ENCODE results near the gene SOCS1. TPM values are rescaled to one million over a fixed set of nuclear protein-coding genes. Genes with fewer than 3 reads are reported as not detected.
"Not testable (repeated sequence)": the region's sequence is repeated elsewhere in the genome, so short reads cannot be mapped to it uniquely, and the experiment has no call there.

The SOCS1 gene
- total RNA-seq, 2 experiments from 2014 or later = 30.8 to 32.9 TPM

DNA sequence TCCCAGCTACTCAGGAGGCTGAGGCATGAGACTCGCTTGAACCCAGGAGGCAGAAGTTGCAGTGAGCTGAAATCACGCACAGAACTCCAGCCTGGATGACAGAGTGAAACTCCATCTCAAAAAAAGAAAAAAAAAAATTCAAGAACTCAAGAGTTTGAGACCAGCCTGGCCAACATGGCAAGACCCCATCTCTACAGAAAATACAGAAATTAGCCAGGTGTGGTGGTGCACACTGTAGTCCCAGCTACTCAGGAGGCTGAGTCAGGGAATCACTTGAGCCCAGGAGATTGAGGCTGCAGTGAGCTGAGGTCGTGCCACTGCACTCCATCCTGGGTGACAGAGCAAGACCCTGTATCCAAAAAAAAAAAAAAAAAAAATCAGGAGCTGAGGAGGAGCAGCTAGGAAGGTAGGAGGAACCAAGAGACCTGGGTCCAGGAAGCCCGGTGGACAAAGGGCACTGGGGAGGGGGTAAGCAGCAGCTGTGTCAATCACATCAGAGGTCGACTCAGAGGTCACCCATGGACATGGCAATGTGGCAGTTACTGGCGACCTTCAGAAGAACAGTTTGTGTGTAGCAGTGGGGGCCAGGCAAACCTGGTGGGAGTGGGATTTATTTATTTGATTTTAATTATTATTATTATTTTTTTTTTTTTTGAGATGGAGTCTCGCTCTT, 36.2 kb upstream of the SOCS1 start:
- DNase-seq = no peak
- no peaks in the 10 kb centered on the region for H3K9me3 Mint-ChIP-seq
- no peak overlapping the region for H3K4me3 Mint-ChIP-seq
- no peaks in the 10 kb centered on the region for H3K36me3 Mint-ChIP-seq
- no peak overlapping the region for H3K27ac Mint-ChIP-seq
- H3K27me3 Mint-ChIP-seq = peaks cover 11% of the 10 kb centered on the region
- H3K4me1 Mint-ChIP-seq = peaks cover 22% of the 10 kb centered on the region

DNA sequence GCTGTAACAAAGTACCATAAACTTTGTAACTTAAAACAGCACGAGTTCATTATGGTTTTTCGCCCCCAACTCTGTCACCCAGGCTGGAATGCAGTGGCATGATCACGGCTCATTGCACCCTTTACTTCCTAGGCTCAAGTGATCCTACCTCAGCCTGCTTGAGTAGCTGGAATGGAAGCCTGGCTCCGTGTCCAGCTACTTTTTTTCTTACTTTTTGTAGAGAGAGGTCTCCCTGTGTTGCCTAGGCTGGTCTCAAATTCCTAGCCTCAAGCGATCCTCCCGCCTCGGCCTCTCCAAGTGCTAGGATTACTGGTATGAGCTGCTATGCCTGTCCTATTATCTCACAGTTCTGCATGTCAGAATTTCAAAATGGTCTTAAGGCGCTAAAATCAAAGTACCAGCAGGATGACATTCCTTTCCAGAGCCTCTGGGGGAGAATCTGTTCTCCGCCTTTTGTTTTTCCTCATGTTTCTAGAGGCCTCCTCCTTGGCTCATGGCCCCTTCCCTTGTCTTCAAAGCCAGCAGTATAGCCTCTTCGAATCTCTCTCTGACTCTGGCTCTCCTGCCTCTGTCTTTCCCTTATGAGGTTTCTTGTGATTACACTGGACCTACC, 35.2 kb upstream of the SOCS1 start:
- H3K27me3 Mint-ChIP-seq = peaks cover 11% of the 10 kb centered on the region
- no peaks in the 10 kb centered on the region for H3K9me3 Mint-ChIP-seq

DNA sequence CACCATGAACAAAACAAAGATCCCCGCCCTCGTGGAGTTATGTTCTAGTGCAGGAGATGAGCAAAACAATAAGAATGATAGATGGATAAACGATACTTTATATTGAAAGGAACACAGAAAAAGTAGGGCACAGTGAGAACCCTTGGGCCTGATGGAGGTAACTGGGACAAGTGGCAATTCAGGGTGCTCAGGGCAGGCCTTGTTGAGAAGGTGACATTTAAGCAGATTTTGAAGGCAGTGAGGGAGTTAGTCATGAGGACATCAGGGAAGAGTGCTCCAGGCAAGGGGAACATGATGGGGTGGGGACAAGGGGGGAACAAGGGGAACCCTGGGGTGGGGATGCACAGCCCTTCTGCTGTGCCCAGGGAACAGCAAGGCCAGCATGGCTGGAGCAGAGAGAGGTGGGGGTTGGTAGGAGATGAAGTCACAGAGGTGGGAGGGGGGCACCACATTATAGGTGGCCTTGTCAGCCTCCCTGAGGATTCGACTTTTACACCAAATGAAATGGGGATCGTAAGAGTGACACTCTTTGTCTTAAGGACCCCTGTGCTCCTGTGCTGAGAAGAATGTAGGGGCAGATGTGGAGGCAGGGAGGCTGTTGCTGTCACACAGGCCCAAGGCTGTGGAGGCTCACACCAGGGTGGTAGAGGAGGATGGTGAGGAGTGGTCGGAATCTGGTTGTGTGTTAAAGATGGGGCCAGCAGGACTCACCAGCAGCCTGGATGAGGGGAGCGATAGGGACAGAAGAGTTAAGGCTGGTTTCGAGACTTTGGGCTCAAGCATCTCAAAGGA, 34.3 kb upstream of the SOCS1 start:
- Mint-ChIP-seq H3K27ac (no peak overlapping the region), H3K4me1 (peaks cover 27% of the 10 kb centered on the region), H3K36me3 (no peaks in the 10 kb centered on the region), H3K9me3 (no peaks in the 10 kb centered on the region), H3K4me3 (no peak overlapping the region), H3K27me3 (peaks cover 11% of the 10 kb centered on the region)
- no peak for DNase-seq

More for the DNA sequence above, 35.2 kb upstream of the SOCS1 start:
- Mint-ChIP-seq H3K4me3 (no peak overlapping the region), H3K36me3 (no peaks in the 10 kb centered on the region), H3K27ac (no peak overlapping the region), H3K4me1 (peaks cover 19% of the 10 kb centered on the region)
- DNase-seq = no peak

- not testable (repeated sequence) for H3K36me3 Mint-ChIP-seq, DNase-seq, H3K27ac Mint-ChIP-seq, H3K9me3 Mint-ChIP-seq, H3K4me3 Mint-ChIP-seq
- peaks cover 11% of the 10 kb centered on the region for H3K27me3 Mint-ChIP-seq
- peaks cover 25% of the 10 kb centered on the region for H3K4me1 Mint-ChIP-seq
Observed at GRCh38 chr16:11289696-11290095, 33.7 kb upstream of the SOCS1 start.

GRCh38 chr16:11289202-11289601, 33.2 kb upstream of the SOCS1 start:
- no peaks in the 10 kb centered on the region for H3K9me3 Mint-ChIP-seq
- no peak overlapping the region for H3K4me3 Mint-ChIP-seq
- no peaks in the 10 kb centered on the region for H3K36me3 Mint-ChIP-seq
- peaks cover 11% of the 10 kb centered on the region for H3K27me3 Mint-ChIP-seq
- no peak overlapping the region for H3K27ac Mint-ChIP-seq
- H3K4me1 Mint-ChIP-seq = peaks cover 25% of the 10 kb centered on the region
- no peak for DNase-seq

- H3K4me3 Mint-ChIP-seq = no peak overlapping the region
- no peaks in the 10 kb centered on the region for H3K9me3 Mint-ChIP-seq
- peak overlapping the region; percentile 25 for H3K27ac Mint-ChIP-seq
- H3K4me1 Mint-ChIP-seq = peaks cover 23% of the 10 kb centered on the region
- no peaks in the 10 kb centered on the region for H3K36me3 Mint-ChIP-seq
- no peak for DNase-seq
- H3K27me3 Mint-ChIP-seq = no peaks in the 10 kb centered on the region
Observed at GRCh38 chr16:11285842-11286241, 29.8 kb upstream of the SOCS1 start.

DNA sequence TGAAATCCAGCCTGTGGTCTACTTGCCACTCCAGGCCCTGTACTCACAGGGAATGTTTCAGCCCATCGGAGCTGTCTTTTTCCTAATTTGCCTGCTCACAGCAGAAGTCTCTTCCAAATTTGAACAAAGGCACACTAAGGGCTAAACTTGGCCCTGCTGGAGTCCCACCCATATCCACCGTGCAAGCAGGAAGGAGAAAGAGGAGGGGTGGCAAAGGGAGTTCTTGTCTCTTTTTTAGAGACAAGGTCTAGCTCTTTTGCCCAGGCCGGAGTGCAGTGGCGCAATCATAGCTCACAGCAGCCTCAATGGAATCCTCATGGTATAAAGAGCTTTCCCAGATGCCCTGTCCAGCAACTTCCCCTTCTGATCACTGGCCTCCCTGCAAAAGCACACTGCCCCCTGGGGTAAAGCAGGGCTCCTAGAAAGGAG, 27.8 kb upstream of the SOCS1 start:
- peaks cover 27% of the 10 kb centered on the region for H3K4me1 Mint-ChIP-seq
- no peaks in the 10 kb centered on the region for H3K27me3 Mint-ChIP-seq
- no peaks in the 10 kb centered on the region for H3K9me3 Mint-ChIP-seq
- no peak overlapping the region for H3K4me3 Mint-ChIP-seq
- no peak for DNase-seq
- no peaks in the 10 kb centered on the region for H3K36me3 Mint-ChIP-seq
- no peak overlapping the region for H3K27ac Mint-ChIP-seq

- Mint-ChIP-seq H3K4me1 (peaks cover 14% of the 10 kb centered on the region), H3K36me3 (no peaks in the 10 kb centered on the region), H3K27ac (no peak within 1 kb of the TSS), H3K9me3 (no peaks in the 10 kb centered on the region), H3K4me3 (no peak within 1 kb of the TSS), H3K27me3 (no peaks in the 10 kb centered on the region)
- no peak for DNase-seq
Observed at GRCh38 chr16:11280616-11281522, 24.9 kb upstream of the SOCS1 start, which contains the start of gene PRM1. Gene PRM1 (minus strand): TSS chr16:11281330. CDS start chr16:11281238, 92 bp downstream.

DNA sequence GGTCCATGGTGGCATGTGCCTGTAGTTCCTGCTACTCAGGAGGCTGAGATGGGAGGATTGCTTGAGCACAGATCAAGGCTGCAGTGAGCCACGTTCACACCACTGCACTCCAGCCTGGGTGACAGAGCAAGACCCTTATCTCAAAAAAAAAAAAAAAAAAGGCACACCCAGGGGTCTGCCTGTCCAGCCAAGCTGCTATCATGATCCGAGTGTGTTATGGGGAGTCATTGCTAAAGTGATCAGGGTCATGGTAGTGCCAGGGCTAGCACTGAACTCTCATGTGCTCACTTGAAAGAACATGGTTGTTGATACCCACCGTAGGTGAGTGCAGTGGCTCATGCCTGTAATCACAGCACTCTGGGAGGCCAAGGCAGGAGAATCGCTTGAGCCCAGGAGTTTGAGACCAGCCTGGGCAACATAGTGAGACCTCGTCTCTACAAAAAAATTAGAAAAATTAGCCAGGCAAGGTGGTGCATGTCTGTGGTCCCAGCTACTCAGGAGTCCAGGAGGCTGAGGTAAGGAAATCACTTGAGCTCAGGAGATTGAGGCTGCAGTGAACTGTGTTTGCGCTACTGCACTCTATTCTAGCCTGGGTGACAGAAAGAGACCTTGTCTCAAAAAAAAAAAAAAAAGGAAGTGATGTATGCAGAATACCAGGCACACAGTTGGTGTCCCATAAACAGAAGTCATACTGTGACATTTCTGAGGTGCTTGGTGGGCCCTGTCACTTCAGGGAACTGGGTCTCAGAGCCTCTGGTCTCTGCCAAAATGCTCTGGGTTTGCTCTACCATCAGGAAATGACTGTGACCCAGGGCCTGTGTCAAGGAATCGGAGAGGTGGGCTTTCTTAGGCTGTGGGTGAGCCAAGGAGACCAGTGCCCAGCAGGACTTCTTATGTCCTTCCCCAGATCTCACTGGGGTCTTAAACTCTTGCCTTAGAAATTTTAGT, 23.0 kb upstream of the SOCS1 start:
- no peaks in the 10 kb centered on the region for H3K9me3 Mint-ChIP-seq
- peak overlapping the region; percentile 36 for H3K27ac Mint-ChIP-seq
- no peaks in the 10 kb centered on the region for H3K36me3 Mint-ChIP-seq
- H3K4me1 Mint-ChIP-seq = peaks cover 7% of the 10 kb centered on the region
- no peak for DNase-seq
- H3K4me3 Mint-ChIP-seq = no peak overlapping the region
- H3K27me3 Mint-ChIP-seq = no peaks in the 10 kb centered on the region

DNA sequence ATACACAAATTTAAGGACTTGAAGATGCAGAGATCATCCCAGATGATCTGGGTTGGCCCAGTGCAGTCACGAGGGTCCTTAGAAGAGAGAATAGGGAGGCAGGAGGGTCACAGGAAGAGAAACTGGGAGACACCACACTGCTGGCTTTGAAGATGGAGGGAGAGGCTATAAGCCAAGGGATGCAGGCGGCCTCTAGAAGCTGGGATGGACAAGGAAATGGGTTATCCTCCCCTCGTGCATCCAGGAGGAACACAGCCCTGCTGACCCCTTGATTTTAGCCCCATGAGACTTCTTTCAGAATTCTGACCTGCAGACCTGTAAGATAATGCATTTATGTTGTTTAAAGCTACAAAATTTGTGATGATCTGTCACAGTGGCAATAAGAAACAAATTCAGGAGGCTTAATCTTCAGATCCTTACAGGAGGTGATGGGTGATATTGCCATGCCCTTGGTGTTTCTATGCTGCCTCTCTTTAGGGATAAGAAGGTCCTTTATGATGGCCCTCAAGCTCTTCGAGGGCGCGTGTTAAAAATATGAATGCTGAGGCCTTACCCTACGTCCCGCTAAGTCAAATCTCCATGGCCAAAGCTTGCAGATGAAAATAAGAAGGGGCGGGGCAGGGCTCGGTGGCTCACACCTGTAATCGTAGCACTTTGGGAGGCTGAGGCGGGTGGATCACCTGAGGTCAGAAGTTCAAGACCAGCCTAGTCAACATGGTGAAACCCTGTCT, 21.8 kb upstream of the SOCS1 start:
- Mint-ChIP-seq H3K27me3 (no peaks in the 10 kb centered on the region), H3K9me3 (no peaks in the 10 kb centered on the region), H3K4me3 (no peak overlapping the region), H3K36me3 (no peaks in the 10 kb centered on the region), H3K27ac (no peak overlapping the region), H3K4me1 (peaks cover 7% of the 10 kb centered on the region)
- no peak for DNase-seq

GRCh38 chr16:11276896-11277593, 21.0 kb upstream of the SOCS1 start:
- Mint-ChIP-seq H3K27ac (no peak overlapping the region), H3K9me3 (no peaks in the 10 kb centered on the region), H3K4me1 (peaks cover 4% of the 10 kb centered on the region), H3K27me3 (no peaks in the 10 kb centered on the region), H3K36me3 (no peaks in the 10 kb centered on the region), H3K4me3 (no peak overlapping the region)
- DNase-seq = no peak

DNA sequence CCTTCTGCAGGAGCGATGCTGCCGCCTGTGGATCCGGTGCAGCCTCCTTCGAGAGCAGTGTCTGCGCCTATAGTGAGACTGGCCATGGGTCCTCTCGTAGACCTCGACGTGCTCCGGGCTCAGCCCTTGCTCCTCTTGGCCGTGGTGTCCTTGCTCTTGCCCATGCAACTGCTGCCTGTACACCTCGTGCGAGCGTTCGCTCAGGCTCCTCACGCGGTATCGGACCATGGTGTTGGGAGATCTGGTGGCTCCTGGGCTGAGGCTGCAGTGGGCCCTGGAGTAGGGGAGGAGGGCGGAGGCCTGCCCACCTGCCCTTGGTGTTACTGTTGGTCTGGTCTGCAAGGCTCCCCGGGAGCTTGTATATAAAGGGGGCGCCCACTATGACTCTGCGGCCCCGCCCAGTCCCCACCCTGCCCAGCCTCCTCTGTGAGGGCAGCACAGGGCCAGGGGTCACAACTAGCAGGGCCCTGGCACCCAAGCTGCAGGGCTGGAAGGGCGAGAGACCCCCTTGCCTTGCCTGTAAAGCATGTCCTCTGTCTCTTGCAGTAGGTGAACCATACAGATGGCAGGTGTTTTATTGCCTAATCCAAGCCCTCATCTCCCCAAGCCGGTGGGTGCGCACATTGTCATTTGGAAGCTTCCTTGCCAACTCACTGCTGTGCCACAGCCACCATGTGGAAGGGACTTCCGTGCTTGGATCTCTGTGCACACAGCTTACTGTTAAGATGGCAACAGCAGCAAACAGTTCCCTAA, 20.3 kb upstream of the SOCS1 start, which contains the start of gene PRM2:
Gene PRM2, minus strand, starts transcription at position 338 of the 753 bp plus-strand sequence. Its CDS starts 110 bp downstream, at position 228.
- Mint-ChIP-seq H3K4me1 (peaks cover 3% of the 10 kb centered on the region), H3K9me3 (no peaks in the 10 kb centered on the region), H3K27ac (no peak within 1 kb of the TSS), H3K27me3 (no peaks in the 10 kb centered on the region), H3K36me3 (no peaks in the 10 kb centered on the region), H3K4me3 (no peak within 1 kb of the TSS)
- DNase-seq = no peak

All from activated naive CD8-positive, alpha-beta T cell treated with anti-CD3 and anti-CD28 coated beads for 36 hours (primary cell).